K562 (cell line): Measurements from ENCODE around the gene FKBP3. TPM values are rescaled to one million over a fixed set of nuclear protein-coding genes. Genes with fewer than 3 reads are reported as not detected.

Experiments used
- ATF1 ChIP-seq, 2 experiments: fragments of 450-650 bp in 1 of 2; IDR thresholded peaks; 2 replicates each; pipeline ENCODE4 v1.6.1; 2016; ENCODE audit warnings: missing compliant biosample characterization in 1 of 2, missing genetic modification characterization in 1 of 2
- ATF7 ChIP-seq: fragments of 450-650 bp; IDR thresholded peaks from 2 replicates; pipeline ENCODE4 v1.7.1; 2014; ENCODE audit warnings: mild to moderate bottlenecking, moderate library complexity
- CBX5 ChIP-seq: IDR thresholded peaks from 2 replicates; pipeline ENCODE4 v1.6.1; 2014; ENCODE audit warnings: low read depth, borderline replicate concordance
- CHD2 ChIP-seq: IDR thresholded peaks from 2 replicates; pipeline ENCODE4 v1.6.1; 2011; ENCODE audit warnings: low read depth, low read length
- HDAC2 ChIP-seq: fragments of 450-650 bp; IDR thresholded peaks from 2 replicates; pipeline ENCODE4 v1.6.1; 2016; ENCODE audit warnings: mild to moderate bottlenecking
- MBD2 ChIP-seq: sonication (generic); IDR thresholded peaks from 2 replicates; pipeline ENCODE4 v1.6.1; 2016; ENCODE audit warnings: low read depth, borderline replicate concordance
- PHF20 ChIP-seq: fragments of 450-650 bp; IDR thresholded peaks from 2 replicates; pipeline ENCODE4 v1.6.1; 2018; ENCODE audit not compliant: partially characterized antibody
- PML ChIP-seq: IDR thresholded peaks from 2 replicates; pipeline ENCODE4 v1.6.1; 2012; ENCODE audit warnings: low read length, inconsistent platforms
- POLR2AphosphoS5 ChIP-seq: IDR thresholded peaks from 2 replicates; pipeline ENCODE4 v1.6.1; 2011; ENCODE audit warnings: mild to moderate bottlenecking, low read depth, low read length, moderate library complexity; ENCODE audit not compliant: control insufficient read depth, insufficient read depth
- POLR2H ChIP-seq: IDR thresholded peaks from 2 replicates; pipeline ENCODE4 v1.6.1; 2016; ENCODE audit warnings: missing genetic modification characterization, low read depth, mild to moderate bottlenecking, control low read depth, missing compliant biosample characterization, moderate library complexity
- RAD21 ChIP-seq, 2 experiments: fragments of 250-450 bp in 1 of 2; fragments of 450-650 bp in 1 of 2; sonication (Bioruptor Pico) in 1 of 2; formaldehyde crosslinking in 1 of 2; IDR thresholded peaks in 1 of 2; conservative IDR thresholded peaks in 1 of 2; 2 replicates each; pipeline versions ENCODE4 v1.4.0 to v1.8.0; 2020 to 2022; ENCODE audit warnings: mild to moderate bottlenecking in 2 of 2, moderate library complexity in 1 of 2
- SNRNP70 ChIP-seq: fragments of 200-400 bp; formaldehyde crosslinking; optimal IDR thresholded peaks from 2 replicates; pipeline ENCODE3; 2017; ENCODE audit warnings: low read depth, low read length
- SRF ChIP-seq, 2 experiments: fragments of 250-450, 450-650 bp in 1 of 2; sonication (Bioruptor Pico) in 1 of 2; sonication (generic) in 1 of 2; formaldehyde crosslinking; IDR thresholded peaks; 2 replicates each; pipeline versions ENCODE4 v1.5.0 to v1.5.1; 2020 to 2022; ENCODE audit warnings: mild to moderate bottlenecking in 1 of 2, missing genetic modification reagents in 1 of 2
- TAF1 ChIP-seq: IDR thresholded peaks from 2 replicates; pipeline ENCODE4 v1.6.1; 2011; ENCODE audit warnings: mild to moderate bottlenecking, low read length, moderate library complexity; ENCODE audit not compliant: insufficient read depth, control insufficient read depth, severe bottlenecking; ENCODE audit errors: extremely low read depth
- ZNF57 ChIP-seq: fragments of 450-650 bp; formaldehyde crosslinking; IDR thresholded peaks from 2 replicates; pipeline ENCODE4 v1.4.0; 2020; ENCODE audit warnings: mild to moderate bottlenecking, moderate library complexity
- ZSCAN29 ChIP-seq: fragments of 450-650 bp; IDR thresholded peaks from 2 replicates; pipeline ENCODE4 v1.6.1; 2017
- polyA plus RNA-seq, 8 experiments: library from polyadenylated mRNA; depleted of rRNA in 4 of 8; stranded (reverse) in 5 of 8; unstranded in 3 of 8; fragments of >200 nt; fragmentation: Nextera tagmentation in 2 of 8; fragmentation: Illumina TruSeq in 1 of 8; extraction: Ambion mirVana in 2 of 8; extraction: Trizol in 1 of 8; gene quantifications; 2 replicates each; pipeline versions ENCODE4 v1.2.1 to v1.2.3, GENCODE V29; 2011 to 2014; ENCODE audit warnings: inconsistent platforms in 1 of 8, missing spikeins in 1 of 8
- total RNA-seq, 7 experiments: library from RNA; depleted of rRNA in 6 of 7; stranded (reverse); fragments of >200 nt in 6 of 7; fragmentation: Illumina TruSeq in 2 of 7; extraction: Trizol in 2 of 7; gene quantifications; 2 replicates each; pipeline versions ENCODE4 v1.2.1 to v1.2.3, GENCODE V29; 2011 to 2021; ENCODE audit warnings: low replicate concordance in 1 of 7
- TF ChIP-seq, protein P1 (sequence below): fragments of 450-650 bp; formaldehyde crosslinking; IDR thresholded peaks from 2 replicates; pipeline ENCODE4 v1.4.0; 2020; ENCODE audit warnings: mild to moderate bottlenecking, moderate library complexity
- TF ChIP-seq, protein P2 (sequence below): sonication (generic); formaldehyde crosslinking; IDR thresholded peaks from 2 replicates; pipeline ENCODE4 v1.8.0; 2022; ENCODE audit warnings: mild to moderate bottlenecking, missing genetic modification reagents
- TF ChIP-seq, protein P3 (sequence below): IDR thresholded peaks from 2 replicates; pipeline ENCODE4 v1.6.1; 2011; ENCODE audit warnings: borderline replicate concordance, low read depth, mild to moderate bottlenecking, moderate library complexity, low read length; ENCODE audit not compliant: insufficient read depth, poor library complexity, severe bottlenecking
- TF ChIP-seq, protein P4 (sequence below): fragments of 450-650 bp; conservative IDR thresholded peaks from 2 replicates; pipeline ENCODE4 v1.6.1; 2016; ENCODE audit warnings: missing genetic modification characterization, low read depth, mild to moderate bottlenecking, control low read depth, missing compliant biosample characterization

FKBP3 gene
- total and polyA plus RNA-seq, 9 of the 15 experiments (the other 6 are each of a cell fraction or from before 2014, with no cell fraction given): 43.6 to 107 (median 65.2) TPM

DNA sequence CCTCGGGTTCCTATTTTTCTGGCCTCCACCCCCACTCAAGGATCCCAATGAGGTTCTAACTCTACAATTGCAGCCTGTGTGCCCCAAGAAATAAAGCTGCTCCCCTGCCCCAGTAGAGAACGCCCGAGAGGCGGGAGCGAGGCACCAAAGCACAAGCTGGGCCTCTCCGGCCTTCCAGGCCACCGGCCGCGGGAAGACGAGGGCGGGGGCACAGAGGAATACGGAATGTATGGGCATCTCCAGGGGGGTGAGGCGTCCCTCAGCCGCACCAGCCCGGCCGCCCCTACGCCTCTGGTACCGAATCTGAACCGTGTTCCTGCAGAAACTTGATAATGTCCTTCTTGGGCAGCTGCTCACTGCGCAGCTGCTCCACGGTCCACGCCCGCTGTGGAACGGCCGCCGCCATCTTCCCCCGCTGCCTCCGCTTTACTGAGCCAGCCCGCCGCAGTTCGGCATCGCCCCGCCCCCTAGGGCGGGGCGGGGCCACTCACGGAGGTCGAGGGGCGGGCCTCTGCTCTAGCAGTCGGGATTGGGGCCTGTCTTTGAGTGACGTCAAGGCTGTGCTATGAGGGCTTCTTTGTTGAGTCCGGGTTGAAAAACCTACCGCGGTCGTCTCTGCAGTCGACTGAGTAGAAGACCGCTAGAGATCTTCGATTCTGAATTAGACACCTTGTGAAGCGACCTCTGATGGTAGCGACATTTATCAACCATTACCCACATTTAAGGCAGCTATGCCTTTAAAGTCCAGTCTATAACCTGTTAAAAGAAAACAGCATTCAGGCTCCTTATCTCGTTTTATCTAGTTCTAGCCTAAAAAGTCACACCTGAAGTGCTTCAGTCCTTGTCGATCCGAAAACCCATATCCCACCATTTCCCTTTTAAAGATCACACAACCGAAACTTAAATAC is at the start of gene FKBP3 (continued):
- TF ChIP-seq, protein P1, sequence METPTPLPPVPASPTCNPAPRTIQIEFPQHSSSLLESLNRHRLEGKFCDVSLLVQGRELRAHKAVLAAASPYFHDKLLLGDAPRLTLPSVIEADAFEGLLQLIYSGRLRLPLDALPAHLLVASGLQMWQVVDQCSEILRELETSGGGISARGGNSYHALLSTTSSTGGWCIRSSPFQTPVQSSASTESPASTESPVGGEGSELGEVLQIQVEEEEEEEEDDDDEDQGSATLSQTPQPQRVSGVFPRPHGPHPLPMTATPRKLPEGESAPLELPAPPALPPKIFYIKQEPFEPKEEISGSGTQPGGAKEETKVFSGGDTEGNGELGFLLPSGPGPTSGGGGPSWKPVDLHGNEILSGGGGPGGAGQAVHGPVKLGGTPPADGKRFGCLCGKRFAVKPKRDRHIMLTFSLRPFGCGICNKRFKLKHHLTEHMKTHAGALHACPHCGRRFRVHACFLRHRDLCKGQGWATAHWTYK: no peak
- TF ChIP-seq POLR2AphosphoS5 (peak; percentile 61; the same call in 1 of the 2 replicates), ATF7 (peak; percentile 100), TAF1 (peak; percentile 74), ZNF57 (no peak), PML (0 out of 2 replicates have a peak, but pooled peaks have one; percentile 29), ZSCAN29 (peak; percentile 70; the same call in 1 of the 2 replicates), ATF1 (CRISPR knock-in tag; IDR thresholded peaks at IDR 0.05) (no peak), ATF1 (tag; IDR thresholded peaks at IDR 0.05) (peak; percentile 80), PHF20 (peak; percentile 30), RAD21 (CRISPR knock-in tag; conservative IDR thresholded peaks at IDR 0.05 in 1 of 2, IDR thresholded peaks at IDR 0.05 in 1 of 2) (peak in 1 of 2 experiments; percentile 25; a peak in 1 of 4 replicates), CHD2 (peak; percentile 44; the same call in 1 of the 2 replicates), MBD2 (peak; percentile 93), SNRNP70 (no peak), CBX5 (no peak), HDAC2 (peak; percentile 23; the same call in 1 of the 2 replicates), SRF (CRISPR knock-in tag; IDR thresholded peaks at IDR 0.05) (peak in 1 of 2 experiments; percentile 57; a peak in 1 of 4 replicates), POLR2H (peak; percentile 45; the same call in 1 of the 2 replicates)
- TF ChIP-seq, protein P2, sequence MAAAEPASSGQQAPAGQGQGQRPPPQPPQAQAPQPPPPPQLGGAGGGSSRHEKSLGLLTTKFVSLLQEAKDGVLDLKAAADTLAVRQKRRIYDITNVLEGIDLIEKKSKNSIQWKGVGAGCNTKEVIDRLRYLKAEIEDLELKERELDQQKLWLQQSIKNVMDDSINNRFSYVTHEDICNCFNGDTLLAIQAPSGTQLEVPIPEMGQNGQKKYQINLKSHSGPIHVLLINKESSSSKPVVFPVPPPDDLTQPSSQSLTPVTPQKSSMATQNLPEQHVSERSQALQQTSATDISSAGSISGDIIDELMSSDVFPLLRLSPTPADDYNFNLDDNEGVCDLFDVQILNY (CRISPR knock-in tag): no peak
- TF ChIP-seq, protein P3, sequence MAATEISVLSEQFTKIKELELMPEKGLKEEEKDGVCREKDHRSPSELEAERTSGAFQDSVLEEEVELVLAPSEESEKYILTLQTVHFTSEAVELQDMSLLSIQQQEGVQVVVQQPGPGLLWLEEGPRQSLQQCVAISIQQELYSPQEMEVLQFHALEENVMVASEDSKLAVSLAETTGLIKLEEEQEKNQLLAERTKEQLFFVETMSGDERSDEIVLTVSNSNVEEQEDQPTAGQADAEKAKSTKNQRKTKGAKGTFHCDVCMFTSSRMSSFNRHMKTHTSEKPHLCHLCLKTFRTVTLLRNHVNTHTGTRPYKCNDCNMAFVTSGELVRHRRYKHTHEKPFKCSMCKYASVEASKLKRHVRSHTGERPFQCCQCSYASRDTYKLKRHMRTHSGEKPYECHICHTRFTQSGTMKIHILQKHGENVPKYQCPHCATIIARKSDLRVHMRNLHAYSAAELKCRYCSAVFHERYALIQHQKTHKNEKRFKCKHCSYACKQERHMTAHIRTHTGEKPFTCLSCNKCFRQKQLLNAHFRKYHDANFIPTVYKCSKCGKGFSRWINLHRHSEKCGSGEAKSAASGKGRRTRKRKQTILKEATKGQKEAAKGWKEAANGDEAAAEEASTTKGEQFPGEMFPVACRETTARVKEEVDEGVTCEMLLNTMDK: no peak
- TF ChIP-seq, protein P4, sequence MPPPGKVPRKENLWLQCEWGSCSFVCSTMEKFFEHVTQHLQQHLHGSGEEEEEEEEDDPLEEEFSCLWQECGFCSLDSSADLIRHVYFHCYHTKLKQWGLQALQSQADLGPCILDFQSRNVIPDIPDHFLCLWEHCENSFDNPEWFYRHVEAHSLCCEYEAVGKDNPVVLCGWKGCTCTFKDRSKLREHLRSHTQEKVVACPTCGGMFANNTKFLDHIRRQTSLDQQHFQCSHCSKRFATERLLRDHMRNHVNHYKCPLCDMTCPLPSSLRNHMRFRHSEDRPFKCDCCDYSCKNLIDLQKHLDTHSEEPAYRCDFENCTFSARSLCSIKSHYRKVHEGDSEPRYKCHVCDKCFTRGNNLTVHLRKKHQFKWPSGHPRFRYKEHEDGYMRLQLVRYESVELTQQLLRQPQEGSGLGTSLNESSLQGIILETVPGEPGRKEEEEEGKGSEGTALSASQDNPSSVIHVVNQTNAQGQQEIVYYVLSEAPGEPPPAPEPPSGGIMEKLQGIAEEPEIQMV: 0 out of 2 replicates have a peak, but pooled peaks have one; percentile 44
